ENCODE measurements around the gene TSPAN18. TPM values are rescaled to one million over a fixed set of nuclear protein-coding genes. Genes with fewer than 3 reads are reported as not detected.
A peak's percentile ranks its signal among the peaks of the same experiment; 100 is the strongest.

Gene TSPAN18
- total RNA-seq, 1 experiment from 2014 or later = 0.96 TPM

DNA sequence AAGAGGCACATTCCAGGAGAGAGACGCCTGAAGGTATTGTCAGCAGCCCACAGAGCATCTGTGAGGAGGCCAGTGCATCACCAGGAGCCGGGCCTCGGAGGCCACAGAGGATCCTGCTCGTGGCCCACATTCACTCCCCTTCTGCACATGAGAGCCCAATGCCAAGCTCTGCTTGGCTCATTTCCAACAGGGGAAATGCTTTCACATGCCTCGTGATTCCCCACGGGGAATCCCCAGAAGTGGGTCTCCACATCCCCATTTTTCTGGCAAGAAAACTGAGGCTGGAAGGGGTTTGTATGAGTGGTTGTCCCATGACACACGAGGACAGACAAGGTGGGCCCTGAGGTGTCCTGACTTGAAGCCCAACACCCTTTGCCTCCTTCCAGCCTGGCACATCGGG, 189.6 kb downstream of the TSPAN18 start:
- no peak for DNase-seq (ENCODE audit: low read depth)

DNA sequence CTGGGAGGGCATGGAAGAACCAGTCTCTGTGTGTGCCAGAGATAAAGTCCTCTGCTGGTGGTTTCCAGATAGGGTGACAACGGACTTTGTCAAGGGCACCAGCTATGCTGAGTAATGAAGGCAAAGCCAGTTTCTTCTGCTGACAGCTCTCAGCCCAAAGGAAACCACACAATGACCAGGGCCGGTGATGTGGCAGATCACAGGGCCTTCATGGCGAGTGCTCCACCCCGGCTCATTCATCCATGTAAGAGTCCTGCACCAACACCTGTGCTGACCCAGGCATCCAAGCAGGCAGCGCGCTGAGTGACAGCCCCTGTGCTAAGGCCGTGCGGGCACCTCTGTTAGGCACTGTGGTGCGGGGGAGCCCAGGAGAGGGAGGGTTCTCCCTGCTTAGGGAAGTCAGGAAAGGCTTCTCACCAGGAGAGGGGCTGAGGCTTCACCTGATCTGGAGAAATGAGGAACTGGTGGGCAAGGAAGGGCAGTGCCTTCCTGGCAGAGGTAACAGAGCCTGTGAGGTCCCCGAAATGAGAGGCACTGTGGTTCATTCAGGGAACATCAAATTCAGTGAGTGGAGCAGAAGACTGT, 190.1 kb downstream of the TSPAN18 start:
- DNase-seq (ENCODE audit: low read depth) = no peak

DNA sequence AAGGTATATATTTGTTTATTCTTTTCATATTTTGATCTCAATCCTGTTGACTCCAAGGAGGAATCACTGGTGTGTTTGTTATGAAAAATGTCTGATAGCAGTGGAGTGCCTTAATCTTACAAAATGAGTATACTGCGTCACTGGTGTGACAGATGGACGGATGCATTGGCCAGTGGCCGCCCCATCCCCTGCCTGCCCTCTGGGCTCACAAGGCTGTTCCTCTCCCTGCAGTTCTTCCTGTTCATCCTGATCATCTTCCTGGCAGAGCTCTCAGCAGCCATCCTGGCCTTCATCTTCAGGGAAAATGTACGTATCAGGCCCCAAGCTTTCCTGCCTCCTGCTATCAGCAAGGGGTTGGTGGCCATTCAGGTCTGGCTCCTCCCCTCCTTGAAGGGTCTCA, 191.0 kb downstream of the TSPAN18 start:
- no peak for DNase-seq (ENCODE audit: low read depth)

DNA sequence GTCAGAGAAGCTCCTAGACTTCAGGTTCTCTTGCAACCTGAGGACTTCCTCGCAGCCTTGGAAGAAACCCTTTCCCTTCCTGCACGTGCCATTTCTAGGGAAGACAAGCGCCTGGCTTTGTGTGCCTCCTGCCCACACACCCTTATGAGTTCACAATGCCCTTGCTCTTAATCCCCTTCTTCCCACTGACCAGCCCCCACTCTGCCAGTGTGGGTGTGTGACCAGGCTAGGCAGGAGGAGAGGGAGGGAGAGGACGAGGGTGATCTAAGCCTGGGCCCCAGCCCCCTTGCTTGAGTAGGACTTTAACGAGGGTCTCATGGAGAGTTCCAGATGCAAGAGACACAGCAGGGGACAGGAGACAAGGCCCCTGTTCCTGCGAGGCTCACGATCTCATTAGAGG, 193.7 kb downstream of the TSPAN18 start:
- DNase-seq (ENCODE audit: low read depth) = no peak

DNA sequence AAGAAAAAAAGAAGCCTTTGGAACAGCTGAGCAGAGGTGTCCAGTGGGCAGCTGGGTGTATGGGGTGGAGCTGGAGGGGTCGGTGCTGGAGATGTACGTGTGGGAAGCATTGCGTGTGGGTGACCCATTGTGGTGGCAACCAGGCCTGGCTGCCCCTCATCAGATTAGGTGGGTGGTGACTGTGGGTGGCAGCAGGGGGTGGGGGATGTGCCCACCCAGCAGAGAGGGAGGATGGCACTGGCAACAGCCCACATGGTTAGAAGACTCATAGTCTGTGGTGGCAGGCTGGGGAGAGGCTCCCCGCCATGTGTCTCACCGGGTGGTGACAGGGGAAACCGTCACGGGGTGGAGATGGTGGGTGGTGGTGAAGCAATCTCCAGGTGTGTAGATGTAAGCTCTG, 196.4 kb downstream of the TSPAN18 start:
- DNase-seq (ENCODE audit: low read depth) = no peak

DNA sequence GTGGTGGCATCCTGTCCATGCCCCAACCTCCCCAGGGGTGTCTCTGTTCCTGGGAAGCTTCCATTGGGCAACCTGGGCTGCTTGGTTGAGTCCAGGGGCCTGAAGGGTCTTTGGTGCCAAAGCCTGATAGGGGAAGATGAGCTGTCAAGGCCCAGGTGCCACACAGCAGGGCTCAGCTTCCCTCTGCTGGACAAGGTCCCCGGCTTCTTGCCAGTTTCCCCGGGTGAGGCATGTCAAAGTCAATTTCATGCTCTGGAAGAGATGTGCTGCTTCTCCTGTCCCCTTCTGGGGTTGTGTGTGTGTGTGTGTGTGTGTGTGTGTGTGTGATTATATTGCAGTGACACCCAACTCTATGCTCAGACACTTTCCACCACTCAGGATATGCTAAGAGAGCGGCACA, 197.0 kb downstream of the TSPAN18 start:
- no peak for DNase-seq (ENCODE audit: low read depth)

DNA sequence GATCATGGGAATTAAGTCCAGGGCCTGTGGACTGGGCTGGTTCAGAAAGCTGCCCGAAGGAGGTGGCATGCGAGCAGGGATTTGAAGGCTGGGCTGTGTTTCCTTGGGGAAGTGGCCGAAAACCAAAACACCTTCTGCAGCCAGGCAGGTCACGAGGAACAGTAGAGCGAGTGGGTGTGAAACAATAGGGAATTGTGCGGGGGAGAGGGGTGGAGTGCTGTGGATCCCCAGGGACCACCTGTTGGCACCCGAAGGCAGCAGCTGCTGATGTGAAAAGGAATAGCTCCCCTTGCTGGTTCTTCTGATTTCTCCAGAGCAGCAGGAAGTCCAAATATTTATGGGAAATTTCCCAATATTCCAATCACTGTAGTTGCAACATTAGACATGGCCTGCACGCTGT, 199.3 kb downstream of the TSPAN18 start:
- DNase-seq (ENCODE audit: low read depth) = no peak

DNA sequence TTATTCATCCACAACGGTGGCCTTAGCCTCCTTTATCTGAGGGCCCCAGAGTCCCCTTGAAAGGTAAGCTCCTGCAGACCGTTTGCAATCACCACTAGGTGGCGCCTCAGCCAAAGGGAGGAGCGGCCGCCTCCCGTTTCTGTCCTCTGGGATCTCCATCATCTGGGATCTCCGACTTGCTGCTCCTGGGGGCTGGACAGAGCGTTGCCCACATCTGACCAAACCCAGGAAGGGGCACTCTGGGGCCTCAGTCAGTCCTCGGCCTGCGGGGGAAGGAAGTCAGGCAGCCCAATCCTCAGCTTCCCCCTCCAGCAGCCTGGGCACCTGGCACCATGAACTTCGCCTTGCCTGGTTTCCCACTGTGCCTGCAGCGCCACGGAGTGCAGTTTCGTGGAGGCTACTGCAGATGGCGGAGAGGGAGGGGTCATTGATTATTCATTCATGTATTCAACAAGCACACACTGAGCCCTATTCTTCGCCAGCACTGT, 200.5 kb downstream of the TSPAN18 start:
- DNase-seq (ENCODE audit: low read depth) = peak; percentile 61

DNA sequence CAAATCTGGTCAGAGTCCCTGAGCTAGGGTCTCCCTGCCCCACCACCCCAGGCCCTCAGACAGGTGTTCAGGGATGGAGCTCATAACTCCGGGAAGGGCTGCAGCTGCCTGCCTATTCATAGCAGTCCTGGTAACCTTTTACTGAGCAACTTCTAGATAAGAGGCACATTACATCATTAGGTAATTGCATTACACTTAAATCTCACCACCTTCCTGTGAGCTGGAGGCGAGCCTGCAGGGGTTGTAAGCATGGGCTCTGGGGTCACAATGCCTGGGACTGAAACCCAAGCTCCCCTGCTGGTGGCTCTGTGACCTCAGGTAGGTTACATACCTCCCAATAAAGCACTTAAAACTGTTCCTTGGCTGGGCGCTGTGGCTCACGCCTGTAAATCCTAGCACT, 201.4 kb downstream of the TSPAN18 start:
- DNase-seq (ENCODE audit: low read depth) = no peak

DNA sequence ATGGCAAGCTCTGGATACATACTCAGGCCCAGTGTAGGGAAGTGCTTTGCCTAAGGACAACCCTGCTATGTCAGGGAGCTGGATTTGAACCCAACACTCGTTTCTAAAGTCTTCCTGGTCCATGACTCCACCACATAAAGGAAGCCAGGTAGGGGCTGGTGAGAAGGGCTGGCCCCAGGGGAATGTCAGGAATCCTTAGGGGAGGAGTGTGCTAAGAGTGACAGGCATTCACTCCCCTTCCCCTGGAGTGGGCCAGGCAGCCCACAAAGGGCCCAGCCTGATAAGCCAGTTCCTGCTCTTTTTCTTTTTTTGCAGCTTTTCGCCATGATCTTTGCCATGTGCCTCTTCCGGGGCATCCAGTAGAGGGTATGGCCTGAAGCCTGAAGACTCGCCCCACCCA, 202.1 kb downstream of the TSPAN18 start:
- DNase-seq (ENCODE audit: low read depth) = no peak

DNA sequence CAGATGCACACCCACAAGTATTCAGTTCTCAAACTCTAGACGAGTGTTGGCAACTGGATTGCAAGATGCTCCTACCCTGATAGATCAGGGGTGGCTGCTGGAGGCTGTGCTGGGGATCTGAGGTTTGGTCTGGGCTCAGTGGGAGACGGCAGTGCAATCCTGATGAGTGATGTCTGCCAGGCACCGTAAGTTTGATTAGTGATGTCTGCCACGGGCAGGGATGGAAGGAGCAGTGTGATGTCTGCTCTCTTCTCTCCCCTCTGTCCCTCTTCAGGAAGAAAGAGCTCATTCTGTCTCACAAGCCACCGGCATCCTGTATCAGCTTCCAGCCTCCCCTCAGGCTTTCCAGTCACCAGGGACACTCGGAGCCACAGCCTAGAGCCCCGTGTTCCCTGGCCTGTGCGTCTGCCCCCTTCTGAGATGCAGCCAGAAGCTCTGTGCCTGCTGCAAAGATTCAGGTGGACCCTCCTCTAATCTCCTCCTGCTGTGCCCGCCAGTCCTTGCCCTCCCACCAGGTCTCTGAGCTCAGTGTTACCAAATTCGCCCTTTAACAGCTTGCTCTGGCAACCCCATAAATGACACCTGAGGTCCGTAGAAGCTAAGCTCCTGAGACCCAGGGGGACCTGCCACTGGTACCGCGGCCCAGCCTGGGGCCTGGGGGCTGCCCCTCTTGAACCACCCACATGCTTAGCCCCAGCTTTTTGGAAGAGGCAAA, 204.0 kb downstream of the TSPAN18 start:
- DNase-seq (ENCODE audit: low read depth) = no peak

DNA sequence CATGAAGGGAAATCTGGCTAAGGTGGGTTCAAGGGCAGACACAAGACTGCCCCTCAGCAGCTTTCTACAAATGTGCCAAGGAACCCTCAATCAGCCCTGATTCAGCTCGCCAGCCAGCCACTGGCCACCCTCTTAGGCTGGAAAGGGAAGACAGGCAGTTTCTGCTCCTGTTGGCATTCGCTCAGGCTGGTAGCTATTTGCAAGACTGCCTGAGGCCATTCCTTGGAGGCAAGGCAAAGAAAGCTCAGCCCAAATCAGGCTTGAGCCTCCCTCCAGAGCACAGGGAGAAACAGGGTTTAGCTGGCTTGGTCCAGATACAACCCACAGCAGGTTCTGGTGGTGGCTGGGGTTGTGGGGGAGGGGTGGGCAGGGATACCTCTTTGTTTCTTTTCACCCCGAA, 204.7 kb downstream of the TSPAN18 start:
- DNase-seq (ENCODE audit: low read depth) = no peak

DNA sequence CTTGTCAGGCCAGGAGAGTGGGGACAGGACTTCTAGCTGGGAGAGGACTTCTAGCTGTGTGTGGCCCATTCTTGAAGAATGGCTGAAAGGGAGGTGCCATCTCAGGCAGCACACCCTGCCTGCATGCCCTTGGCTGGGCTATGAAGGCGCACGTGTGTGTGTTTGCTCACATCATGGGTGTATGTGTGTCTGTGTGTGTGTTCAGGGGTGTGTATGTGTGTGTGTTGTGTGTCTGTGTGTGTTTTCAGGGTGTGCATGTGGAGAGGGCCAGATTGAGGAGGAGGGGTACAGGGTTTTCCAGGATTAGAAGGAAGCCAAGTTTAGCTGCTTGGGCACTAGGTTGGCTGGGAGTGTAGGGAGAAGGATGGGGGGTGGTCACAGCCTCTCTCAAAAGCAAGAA, 207.3 kb downstream of the TSPAN18 start:
- no peak for DNase-seq (ENCODE audit: low read depth)

DNA sequence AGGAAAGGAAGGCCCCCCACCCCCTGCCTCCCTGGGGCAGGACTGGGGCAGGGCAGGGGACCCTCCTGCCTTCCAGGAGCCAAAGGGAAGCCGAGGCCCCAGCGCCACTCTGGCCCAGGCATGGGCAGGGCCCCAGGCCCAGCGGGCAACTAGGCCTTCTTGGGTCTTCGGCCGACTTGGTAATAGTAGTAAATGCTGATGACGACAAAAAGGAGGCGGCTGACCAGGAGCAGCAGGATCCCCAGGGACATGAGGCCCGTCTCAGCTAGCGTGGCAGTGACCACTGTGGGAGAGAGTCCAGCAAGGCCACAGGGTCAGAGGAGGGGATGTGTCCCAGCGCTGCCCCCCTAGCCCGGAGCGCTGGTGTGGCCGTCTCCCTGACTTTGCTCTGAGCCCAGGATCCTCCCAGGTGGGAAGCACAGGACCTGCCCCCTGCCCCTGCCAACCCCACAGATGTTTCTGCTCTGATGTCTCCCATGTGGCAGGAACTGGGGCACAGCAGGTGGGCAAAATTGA, 208.0 kb downstream of the TSPAN18 start:
- DNase-seq (ENCODE audit: low read depth) = no peak

DNA sequence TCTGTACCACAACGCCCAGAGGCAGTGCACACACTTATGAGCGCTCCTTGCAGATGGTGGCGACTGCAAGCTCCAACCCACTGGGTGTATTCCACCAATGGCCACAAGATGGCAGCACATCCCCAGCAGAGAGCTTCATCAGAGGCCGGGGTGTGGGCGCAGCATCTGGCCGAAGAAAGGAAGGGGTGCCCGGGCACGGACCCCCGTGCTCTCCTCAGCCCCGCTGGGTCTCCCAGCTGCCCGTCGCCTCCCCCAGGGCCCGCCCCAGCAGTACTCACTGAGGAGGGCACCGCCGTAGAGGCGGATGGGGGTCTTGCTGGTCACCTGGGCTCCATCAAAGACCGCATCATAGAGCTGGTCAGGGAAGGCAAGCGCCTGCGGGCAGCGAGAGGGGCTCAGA, 209.8 kb downstream of the TSPAN18 start:
- peak; percentile 67 for DNase-seq (ENCODE audit: low read depth)

DNA sequence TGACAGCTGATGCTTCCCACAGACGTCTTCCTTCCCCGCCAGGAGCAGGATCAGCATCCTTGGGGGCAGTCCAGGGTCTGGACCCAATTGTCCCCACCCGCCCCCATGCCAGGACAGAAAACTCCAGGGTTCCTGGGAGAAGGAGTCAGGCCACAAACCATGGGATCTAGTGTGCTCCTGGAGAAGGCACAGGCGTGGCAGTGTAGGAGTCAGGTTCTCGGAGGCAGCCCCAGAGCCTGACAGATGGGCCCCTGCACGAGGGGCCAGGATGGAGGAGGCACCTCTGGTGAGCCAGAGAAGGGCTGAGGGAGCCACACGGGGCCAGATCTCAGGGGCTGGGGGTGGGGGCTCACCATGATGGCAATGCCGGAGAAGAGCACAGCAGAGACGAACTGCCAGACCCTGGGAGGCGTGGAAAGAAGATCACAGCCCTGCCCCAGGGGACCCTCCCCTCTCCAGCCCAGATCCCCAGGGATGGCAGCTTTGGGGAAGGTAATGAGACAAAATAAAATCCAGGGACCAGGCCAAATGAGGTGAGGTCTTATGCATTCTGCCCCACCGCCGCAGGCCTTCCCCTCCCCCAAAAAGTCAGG, 210.3 kb downstream of the TSPAN18 start:
- DNase-seq (ENCODE audit: low read depth) = no peak

DNA sequence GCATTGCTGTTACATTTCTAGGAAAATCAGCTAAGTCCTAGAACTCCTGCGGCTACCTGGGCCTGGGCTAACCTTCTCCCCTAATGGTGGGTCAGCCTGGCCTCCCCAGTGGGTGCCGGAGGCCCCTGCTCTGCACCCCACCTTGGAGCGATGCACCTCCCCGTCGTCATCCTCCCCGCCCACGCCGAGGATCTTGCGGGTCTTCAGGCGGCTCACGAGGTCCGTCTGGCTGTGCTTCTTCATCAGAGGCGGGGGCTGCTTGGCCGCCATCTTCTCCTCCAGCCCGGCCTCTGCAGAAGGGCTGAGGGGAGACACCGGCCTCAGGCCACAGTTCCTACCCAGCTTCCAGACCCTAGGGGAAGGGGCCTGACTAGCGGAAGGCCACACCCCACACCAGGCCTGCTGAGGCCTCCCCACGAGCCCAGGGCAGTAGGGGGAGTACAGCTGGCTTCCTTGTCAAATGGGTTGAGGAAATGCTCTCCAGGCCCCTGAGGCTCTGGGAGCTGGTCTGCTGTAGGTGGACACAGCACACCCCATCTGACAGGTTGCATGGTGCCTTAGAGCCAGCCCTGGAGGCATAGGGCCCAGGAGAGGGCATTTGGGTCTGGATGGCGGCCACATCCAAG, 211.4 kb downstream of the TSPAN18 start:
- DNase-seq (ENCODE audit: low read depth) = no peak

DNA sequence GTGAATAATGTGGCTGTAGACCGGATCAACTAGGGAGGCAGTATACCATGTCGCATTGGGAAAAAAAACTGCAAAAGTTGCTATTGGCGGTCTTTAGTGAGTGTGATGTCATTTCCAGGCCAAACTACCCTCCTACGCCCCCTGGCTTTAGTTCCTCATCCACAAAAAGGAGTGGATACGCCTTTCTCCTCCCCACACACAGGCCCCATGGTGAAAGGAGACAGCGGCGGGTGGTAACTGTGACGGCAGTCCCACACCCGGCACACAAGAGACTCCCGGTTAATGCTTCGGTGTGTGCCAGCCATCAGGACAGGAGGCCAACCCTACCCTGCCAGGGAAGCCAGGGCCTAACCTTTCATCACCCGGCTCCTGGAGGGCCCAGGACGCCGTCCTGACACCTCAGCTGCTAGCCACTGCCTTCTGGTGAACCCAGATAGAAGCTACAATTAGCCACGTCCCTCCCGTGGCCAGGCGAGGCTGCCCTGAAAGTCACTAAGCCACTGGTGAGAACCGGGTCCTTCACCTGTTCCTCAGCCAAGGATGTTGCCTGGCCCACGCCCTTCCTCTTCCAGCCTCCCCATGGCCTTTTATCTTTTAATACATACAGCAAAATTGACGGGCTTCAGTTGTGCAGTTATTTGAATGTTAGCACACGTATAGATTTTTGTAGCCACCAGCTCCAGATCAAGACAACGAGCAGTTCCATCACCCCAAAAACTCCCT, 213.1 kb downstream of the TSPAN18 start:
- no peak for DNase-seq (ENCODE audit: low read depth)

DNA sequence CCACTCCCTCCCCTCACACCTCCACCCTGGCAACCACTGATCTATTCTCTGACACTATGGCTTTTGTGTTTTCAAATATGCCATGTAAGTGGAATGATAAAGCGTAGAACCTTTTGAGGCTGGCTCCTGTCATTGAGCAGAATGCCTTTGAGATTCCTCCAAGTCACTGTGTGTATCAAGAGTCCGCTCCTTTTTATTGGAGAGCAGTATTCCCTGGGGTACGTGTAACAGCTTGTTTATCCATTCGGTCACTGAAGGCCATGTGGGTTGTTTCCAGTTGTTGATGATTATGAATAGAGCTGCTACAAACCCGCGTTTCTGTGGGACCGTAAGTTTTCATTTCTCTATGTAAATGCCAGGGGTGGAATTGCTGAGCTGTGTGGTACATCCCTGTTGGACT, 213.6 kb downstream of the TSPAN18 start:
- DNase-seq (ENCODE audit: low read depth) = no peak

DNA sequence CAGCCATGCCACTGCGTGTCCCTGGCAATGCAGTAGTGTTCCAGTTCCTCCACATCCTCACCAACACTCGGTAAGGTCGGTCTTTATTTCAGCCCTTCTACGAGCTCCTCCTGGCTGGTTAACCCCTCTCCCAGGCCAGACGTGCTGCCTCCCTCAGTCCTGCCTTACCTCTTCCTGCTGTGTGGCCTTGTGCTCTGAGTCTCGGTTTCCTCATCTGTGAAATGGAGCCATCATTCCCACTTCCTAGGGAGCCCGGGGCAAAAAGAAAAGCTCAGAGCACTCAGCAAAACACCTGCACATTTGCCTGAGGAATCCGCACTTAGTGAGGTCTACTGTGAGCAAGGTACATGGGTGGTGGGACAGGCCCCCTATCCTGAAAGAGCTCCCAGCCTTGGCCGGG, 214.1 kb downstream of the TSPAN18 start:
- no peak for DNase-seq (ENCODE audit: low read depth)

DNA sequence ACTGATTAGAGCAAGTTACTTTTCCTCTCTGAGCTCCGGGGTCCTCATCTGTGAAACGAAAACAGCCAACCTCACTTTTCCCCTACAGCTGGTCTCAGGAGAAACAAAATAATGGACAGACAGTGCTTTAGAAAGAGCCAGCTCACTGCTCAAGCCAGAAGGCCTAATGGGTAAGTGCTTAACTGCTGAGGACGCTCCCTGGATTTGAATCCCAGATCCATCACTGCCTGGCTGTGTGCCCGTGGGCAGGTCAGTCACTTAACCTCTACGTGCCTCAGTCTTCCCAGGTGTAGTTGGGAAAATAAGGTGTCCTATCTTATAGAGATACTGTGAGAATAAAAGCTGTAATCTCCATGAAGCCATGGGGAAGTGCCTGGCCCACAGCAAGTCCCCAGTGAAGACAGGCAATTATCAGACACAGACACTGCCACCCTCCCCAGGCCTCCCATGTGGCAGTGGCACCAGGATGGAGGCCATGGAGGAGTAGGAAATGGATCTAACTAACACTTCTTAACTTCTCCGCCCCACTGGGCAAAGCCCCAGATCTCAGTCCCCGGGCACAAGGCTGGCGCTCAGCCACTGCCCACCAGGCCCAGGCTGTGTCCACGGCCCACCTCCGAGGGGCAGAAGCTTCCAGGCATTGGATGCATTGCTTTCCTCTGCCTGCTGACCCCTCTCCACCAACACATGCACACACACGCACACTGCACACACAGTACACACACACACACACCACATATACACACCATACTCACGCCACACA, 214.7 kb downstream of the TSPAN18 start:
- no peak for DNase-seq (ENCODE audit: low read depth)
